Gastroesophageal sphincter (tissue), 4 donors: ENCODE data around the gene CFAP74. TPM values are rescaled to one million over a fixed set of nuclear protein-coding genes. Genes with fewer than 3 reads are reported as not detected.

Experiments
- ATAC-seq: fragments of 150-250 bp; one replicate; pipeline ENCODE4 v1.9.1; 2016; ENCODE audit warnings: mild to moderate bottlenecking, moderate library complexity
- H3K27ac ChIP-seq, 4 donors: fragments of 200-600 bp; sonication (generic) in 3 of 4; 1 replicate in 3 of 4; 2 replicates in 1 of 4; pipeline ENCODE4 v1.5.1; 2016 to 2019
- H3K27me3 ChIP-seq: fragments of 200-600 bp; sonication (generic); one replicate; pipeline ENCODE4 v1.5.1; 2019
- H3K36me3 ChIP-seq, 2 donors: fragments of 200-600 bp; sonication (generic); one replicate each; pipeline ENCODE4 v1.5.1; 2019; ENCODE audit warnings: control low read depth in 1 of 2
- H3K4me1 ChIP-seq, 3 donors: fragments of 200-600 bp; sonication (generic); 1 replicate in 2 of 3; 2 replicates in 1 of 3; pipeline ENCODE4 v1.5.1; 2016 to 2019; ENCODE audit warnings: control low read depth in 2 of 3
- H3K4me3 ChIP-seq, 2 donors: fragments of 200-600 bp; sonication (generic); one replicate each; pipeline ENCODE4 v1.5.1; 2019; ENCODE audit warnings: mild to moderate bottlenecking in 1 of 2, moderate library complexity in 1 of 2
- H3K9me3 ChIP-seq, 3 donors: fragments of 200-600 bp; sonication (generic); one replicate each; pipeline ENCODE4 v1.5.1; 2017 to 2019; ENCODE audit warnings: control low read depth in 2 of 3
- CTCF ChIP-seq, 4 experiments: fragments of 200-600 bp in 2 of 4; fragments of 450-650 bp in 2 of 4; sonication (generic) in 1 of 4; IDR thresholded peaks; one replicate each; pipeline ENCODE4 v1.5.1; 2017 to 2019; ENCODE audit warnings: antibody characterized with exemption in 4 of 4, mild to moderate bottlenecking in 2 of 4, moderate library complexity in 2 of 4
- EP300 ChIP-seq: sonication (generic); formaldehyde crosslinking; IDR thresholded peaks from one replicate; pipeline ENCODE4 v1.6.1; 2017; ENCODE audit warnings: antibody characterized with exemption, mild to moderate bottlenecking
- POLR2A ChIP-seq, 2 donors: fragments of 450-650 bp; IDR thresholded peaks; one replicate each; pipeline ENCODE4 v1.6.1; 2017; ENCODE audit warnings: antibody characterized with exemption in 2 of 2, mild to moderate bottlenecking in 2 of 2, moderate library complexity in 1 of 2
- POLR2AphosphoS5 ChIP-seq: sonication (generic); formaldehyde crosslinking; IDR thresholded peaks from one replicate; pipeline ENCODE4 v1.6.1; 2017; ENCODE audit warnings: antibody characterized with exemption
- WGBS, 2 donors: methylation state at CpG; one replicate each; pipeline ENCODE4 v1.1.5; 2018; ENCODE audit warnings: low coverage in 1 of 2; 5-methylcytosine and 5-hydroxymethylcytosine counted together
- total RNA-seq, 4 donors: library from RNA; depleted of rRNA; stranded (reverse); fragments of >200 nt; gene quantifications; one replicate each; pipeline ENCODE4 v1.1.0, GENCODE V29; 2016

The CFAP74 gene
- total RNA-seq, 4 donors from 2014 or later: 0.12 TPM; not detected in 3

DNA sequence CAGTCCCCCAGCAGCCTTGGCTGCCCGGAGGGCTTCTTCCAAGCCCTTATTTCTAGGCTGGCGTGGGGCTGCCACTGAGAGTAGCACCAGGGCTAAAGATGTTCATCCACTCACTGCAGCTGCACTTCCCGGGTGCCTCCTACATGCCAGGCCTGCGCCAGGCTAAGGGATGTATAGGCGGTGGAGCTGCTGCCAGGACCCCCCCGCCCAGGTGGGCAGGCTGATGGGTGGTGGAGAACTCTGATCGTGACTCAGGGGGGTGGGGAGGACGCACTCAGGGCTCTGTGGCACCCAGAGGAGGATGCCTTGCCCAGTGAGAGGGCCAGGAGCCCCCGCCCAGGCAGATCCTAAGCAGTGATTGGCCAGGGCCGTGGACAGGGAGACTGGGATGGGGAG, 34.1 kb downstream of the CFAP74 start:
- no peak for ATAC-seq
- Histone ChIP-seq H3K4me3 (no peak overlapping the region), H3K9me3 (no peaks in the 10 kb centered on the region), H3K4me1 (no peaks in the 10 kb centered on the region), H3K27ac (no peak overlapping the region), H3K27me3 (peaks cover 89% of the 10 kb centered on the region), H3K36me3 (no peaks in the 10 kb centered on the region)
- no peak for TF ChIP-seq POLR2A (IDR thresholded peaks at IDR 0.05)
- no peak for TF ChIP-seq EP300
- TF ChIP-seq CTCF (IDR thresholded peaks at IDR 0.05): no peak
- TF ChIP-seq POLR2AphosphoS5: no peak
- no CpG with 5 or more reads among the region's 10 CpGs for WGBS, 2 donors

DNA sequence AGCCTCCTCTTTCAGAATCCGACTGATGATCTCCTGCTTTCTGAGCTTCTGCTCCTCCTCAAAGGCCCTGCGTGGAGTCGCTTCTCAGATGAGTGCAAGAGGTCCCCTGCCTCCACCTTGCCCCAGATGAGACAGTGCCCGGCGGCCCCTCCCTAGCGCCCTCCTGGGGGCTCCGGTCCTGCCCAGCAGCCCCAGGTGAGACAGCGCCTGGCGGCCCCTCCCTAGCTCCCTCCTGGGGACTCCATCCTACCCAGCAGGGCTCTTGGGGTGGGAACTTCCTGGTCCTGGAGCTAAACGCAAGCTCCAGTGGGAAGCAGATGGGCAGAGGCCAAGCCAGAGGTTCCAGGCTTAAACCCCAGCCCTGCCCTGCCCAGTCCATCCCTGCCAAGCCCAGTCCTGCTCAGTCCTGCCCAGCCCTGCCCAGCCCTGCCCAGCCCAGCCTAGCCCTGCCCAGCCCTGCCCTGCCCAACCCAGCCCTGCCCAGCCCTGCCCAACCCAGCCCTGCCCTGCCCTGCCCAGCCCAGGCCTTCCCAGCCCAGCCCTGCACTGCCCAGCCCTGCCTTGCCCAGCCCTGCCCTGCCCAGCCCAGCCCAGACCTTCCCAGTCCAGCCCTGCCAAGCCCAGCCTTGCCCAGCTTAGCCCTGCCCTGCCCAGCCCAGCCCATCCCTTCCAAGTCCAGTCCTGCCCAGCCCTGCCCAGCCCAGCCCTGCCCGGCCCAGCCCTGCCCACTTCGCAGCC, 34.6 kb downstream of the CFAP74 start:
- Histone ChIP-seq H3K4me3 (no peak overlapping the region), H3K4me1 (no peaks in the 10 kb centered on the region), H3K9me3 (no peaks in the 10 kb centered on the region), H3K36me3 (no peaks in the 10 kb centered on the region), H3K27ac (no peak overlapping the region), H3K27me3 (peaks cover 89% of the 10 kb centered on the region)
- ATAC-seq: no peak
- no CpG with 5 or more reads among the region's 12 CpGs for WGBS, 2 donors
- TF ChIP-seq POLR2A (IDR thresholded peaks at IDR 0.05) (no peak), EP300 (no peak), CTCF (IDR thresholded peaks at IDR 0.05) (no peak), POLR2AphosphoS5 (no peak)

GRCh38 chr1:1967879-1968278, 35.7 kb downstream of the CFAP74 start:
- no peaks in the 10 kb centered on the region for H3K9me3 ChIP-seq
- peaks cover 85% of the 10 kb centered on the region for H3K27me3 ChIP-seq
- H3K4me3 ChIP-seq: no peak overlapping the region
- H3K4me1 ChIP-seq: no peaks in the 10 kb centered on the region
- 76 to 93% methylated on average over 3 of the region's 3 CpGs for WGBS, 2 donors
- ATAC-seq: no peak
- TF ChIP-seq POLR2A (IDR thresholded peaks at IDR 0.05): no peak
- TF ChIP-seq EP300: no peak
- no peak for TF ChIP-seq POLR2AphosphoS5
- no peak for TF ChIP-seq CTCF (IDR thresholded peaks at IDR 0.05)
- no peaks in the 10 kb centered on the region for H3K36me3 ChIP-seq
- no peak overlapping the region for H3K27ac ChIP-seq

- Histone ChIP-seq H3K27ac (no peak overlapping the region), H3K4me1 (no peaks in the 10 kb centered on the region), H3K27me3 (peaks cover 78% of the 10 kb centered on the region), H3K4me3 (no peak overlapping the region), H3K9me3 (no peaks in the 10 kb centered on the region), H3K36me3 (no peaks in the 10 kb centered on the region)
- WGBS, 2 donors: no CpG with 5 or more reads among the region's 16 CpGs
- no peak for ATAC-seq
- TF ChIP-seq EP300 (no peak), POLR2A (IDR thresholded peaks at IDR 0.05) (no peak), CTCF (IDR thresholded peaks at IDR 0.05) (no peak), POLR2AphosphoS5 (no peak)
These were observed 36.4 kb downstream of the CFAP74 start for GRCh38 chr1:1967151-1967550.

- H3K4me3 ChIP-seq: no peak overlapping the region
- H3K9me3 ChIP-seq: no peaks in the 10 kb centered on the region
- no peaks in the 10 kb centered on the region for H3K36me3 ChIP-seq
- WGBS, 2 donors: 47 to 63% methylated on average over 3 to 11 of the region's 38 CpGs
- H3K27me3 ChIP-seq: peaks cover 79% of the 10 kb centered on the region
- H3K4me1 ChIP-seq: no peaks in the 10 kb centered on the region
- no peak for ATAC-seq
- H3K27ac ChIP-seq: no peak overlapping the region
- TF ChIP-seq CTCF (IDR thresholded peaks at IDR 0.05) (no peak), POLR2AphosphoS5 (no peak), EP300 (no peak), POLR2A (IDR thresholded peaks at IDR 0.05) (no peak)
These were observed 37.4 kb downstream of the CFAP74 start for GRCh38 chr1:1966071-1966740.
